ENCODE measurements around the gene EFR3B.

EFR3B gene

GRCh38 chr2:25025229-25026007, 16.5 kb upstream of the EFR3B start:
- Histone ChIP-seq H3K9me2 (replicated peaks; ENCODE audit: control insufficient read depth, low read length) (no peaks in the 10 kb centered on the region), H3K36me3 (ENCODE audit: control insufficient read depth, low read length) (no peaks in the 10 kb centered on the region), H3K4me1 (ENCODE audit: control insufficient read depth, low read length) (no peaks in the 10 kb centered on the region), H3K27me3 (ENCODE audit: control insufficient read depth, low read length) (peaks cover 15% of the 10 kb centered on the region), H4K20me1 (ENCODE audit: control insufficient read depth, insufficient read depth, low read depth, low read length) (no peaks in the 10 kb centered on the region), H3K4me2 (ENCODE audit: low read length) (no peak overlapping the region), H3K79me2 (ENCODE audit: control insufficient read depth, low read length) (no peaks in the 10 kb centered on the region), H3K9me3 (ENCODE audit: control insufficient read depth, insufficient read depth, low read length) (no peaks in the 10 kb centered on the region), H3K27ac (ENCODE audit: low read depth, low read length) (no peak overlapping the region), H3K4me3 (ENCODE audit: low read length) (no peak overlapping the region), H3F3A (ENCODE audit: control insufficient read depth, insufficient read depth) (no peaks in the 10 kb centered on the region)
- no peak for TF ChIP-seq CTCF (IDR thresholded peaks at IDR 0.05; ENCODE audit: low read depth, low read length, poor library complexity, severe bottlenecking)
- no peak for TF ChIP-seq EZH2phosphoT487 (IDR thresholded peaks at IDR 0.05; ENCODE audit: borderline replicate concordance, low read length)

- Histone ChIP-seq H3K27me3 (ENCODE audit: control insufficient read depth, low read length) (peaks cover 15% of the 10 kb centered on the region), H3K9me2 (replicated peaks; ENCODE audit: control insufficient read depth, low read length) (no peaks in the 10 kb centered on the region), H3K4me3 (ENCODE audit: low read length) (no peak overlapping the region), H3K27ac (ENCODE audit: low read depth, low read length) (no peak overlapping the region), H3K36me3 (ENCODE audit: control insufficient read depth, low read length) (no peaks in the 10 kb centered on the region), H3F3A (ENCODE audit: control insufficient read depth, insufficient read depth) (no peaks in the 10 kb centered on the region), H3K4me2 (ENCODE audit: low read length) (no peak overlapping the region), H4K20me1 (ENCODE audit: control insufficient read depth, insufficient read depth, low read depth, low read length) (no peaks in the 10 kb centered on the region), H3K79me2 (ENCODE audit: control insufficient read depth, low read length) (no peaks in the 10 kb centered on the region), H3K9me3 (ENCODE audit: control insufficient read depth, insufficient read depth, low read length) (no peaks in the 10 kb centered on the region), H3K4me1 (ENCODE audit: control insufficient read depth, low read length) (no peaks in the 10 kb centered on the region)
- no peak for TF ChIP-seq EZH2phosphoT487 (IDR thresholded peaks at IDR 0.05; ENCODE audit: borderline replicate concordance, low read length)
- TF ChIP-seq CTCF (IDR thresholded peaks at IDR 0.05; ENCODE audit: low read depth, low read length, poor library complexity, severe bottlenecking) = no peak
Observed at GRCh38 chr2:25026008-25026530, 15.8 kb upstream of the EFR3B start.

- Histone ChIP-seq H3K27ac (ENCODE audit: low read depth, low read length) (no peak overlapping the region), H3K27me3 (ENCODE audit: control insufficient read depth, low read length) (peaks cover 8% of the 10 kb centered on the region)
- TF ChIP-seq EZH2phosphoT487 (IDR thresholded peaks at IDR 0.05; ENCODE audit: borderline replicate concordance, low read length) (no peak), CTCF (IDR thresholded peaks at IDR 0.05; ENCODE audit: low read depth, low read length, poor library complexity, severe bottlenecking) (no peak)
Observed at GRCh38 chr2:25029183-25029554, 12.7 kb upstream of the EFR3B start.

More at GRCh38 chr2:25029183-25029554, 12.7 kb upstream of the EFR3B start:
- no peak overlapping the region for H3K4me3 ChIP-seq (ENCODE audit: low read length)
- no peak overlapping the region for H3K4me2 ChIP-seq (ENCODE audit: low read length)
- no peaks in the 10 kb centered on the region for H3K9me2 ChIP-seq (replicated peaks; ENCODE audit: control insufficient read depth, low read length)
- H3K36me3 ChIP-seq (ENCODE audit: control insufficient read depth, low read length) = no peaks in the 10 kb centered on the region
- H3F3A ChIP-seq (ENCODE audit: control insufficient read depth, insufficient read depth) = no peaks in the 10 kb centered on the region
- no peaks in the 10 kb centered on the region for H4K20me1 ChIP-seq (ENCODE audit: control insufficient read depth, insufficient read depth, low read depth, low read length)
- no peaks in the 10 kb centered on the region for H3K4me1 ChIP-seq (ENCODE audit: control insufficient read depth, low read length)
- no peaks in the 10 kb centered on the region for H3K9me3 ChIP-seq (ENCODE audit: control insufficient read depth, insufficient read depth, low read length)
- no peaks in the 10 kb centered on the region for H3K79me2 ChIP-seq (ENCODE audit: control insufficient read depth, low read length)
